MM.1S (cell line): Measurements from ENCODE around the gene NFKBIA.

Experiments
- EZH2 ChIP-seq: fragments of 300-600 bp; sonication (generic); optimal IDR thresholded peaks from 2 replicates; pipeline ENCODE3; 2017; ENCODE audit warnings: low read depth, mild to moderate bottlenecking, antibody characterized with exemption, low read length, mixed read lengths
- TF ChIP-seq, protein P1 (sequence below): fragments of 300-600 bp; sonication (generic); IDR thresholded peaks from 2 replicates; pipeline ENCODE4 v1.5.1; 2016; ENCODE audit warnings: antibody characterized with exemption, low read length, mixed read lengths

DNA sequence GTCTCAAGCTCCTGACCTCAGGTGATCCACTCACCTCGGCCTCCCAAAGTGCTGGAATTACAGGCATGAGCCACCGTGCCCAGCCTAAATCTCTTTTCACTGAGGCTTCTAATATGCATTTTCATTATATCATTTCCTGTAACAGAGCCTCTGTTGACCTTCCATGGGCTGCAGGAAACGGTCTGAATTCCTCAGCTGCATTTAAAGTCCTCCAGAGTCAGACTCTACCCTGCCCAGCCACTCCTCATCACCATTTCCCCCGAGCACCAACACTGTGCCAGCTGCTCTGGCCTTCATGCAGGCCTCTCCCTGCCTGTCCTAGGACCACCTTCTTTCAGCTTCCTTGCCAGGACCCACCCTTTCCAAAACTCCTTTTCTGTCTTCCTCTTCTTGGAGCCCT lies 9.8 kb upstream of the NFKBIA start:
- TF ChIP-seq, protein P1, sequence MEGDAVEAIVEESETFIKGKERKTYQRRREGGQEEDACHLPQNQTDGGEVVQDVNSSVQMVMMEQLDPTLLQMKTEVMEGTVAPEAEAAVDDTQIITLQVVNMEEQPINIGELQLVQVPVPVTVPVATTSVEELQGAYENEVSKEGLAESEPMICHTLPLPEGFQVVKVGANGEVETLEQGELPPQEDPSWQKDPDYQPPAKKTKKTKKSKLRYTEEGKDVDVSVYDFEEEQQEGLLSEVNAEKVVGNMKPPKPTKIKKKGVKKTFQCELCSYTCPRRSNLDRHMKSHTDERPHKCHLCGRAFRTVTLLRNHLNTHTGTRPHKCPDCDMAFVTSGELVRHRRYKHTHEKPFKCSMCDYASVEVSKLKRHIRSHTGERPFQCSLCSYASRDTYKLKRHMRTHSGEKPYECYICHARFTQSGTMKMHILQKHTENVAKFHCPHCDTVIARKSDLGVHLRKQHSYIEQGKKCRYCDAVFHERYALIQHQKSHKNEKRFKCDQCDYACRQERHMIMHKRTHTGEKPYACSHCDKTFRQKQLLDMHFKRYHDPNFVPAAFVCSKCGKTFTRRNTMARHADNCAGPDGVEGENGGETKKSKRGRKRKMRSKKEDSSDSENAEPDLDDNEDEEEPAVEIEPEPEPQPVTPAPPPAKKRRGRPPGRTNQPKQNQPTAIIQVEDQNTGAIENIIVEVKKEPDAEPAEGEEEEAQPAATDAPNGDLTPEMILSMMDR = no peak
- no peak for TF ChIP-seq EZH2
